Neural progenitor cell (in vitro differentiated cells): ENCODE measurements around the gene TMEM244.

Experiments used
- CTCF ChIP-seq: fragments of 200-600 bp; sonication (generic); IDR thresholded peaks from 2 replicates; pipeline ENCODE4 v1.5.1; 2017; ENCODE audit warnings: antibody characterized with exemption, mild to moderate bottlenecking
- EZH2 ChIP-seq: fragments of 200-600 bp; sonication (generic); IDR thresholded peaks from 2 replicates; pipeline ENCODE4 v1.6.1; 2017; ENCODE audit warnings: antibody characterized with exemption, mild to moderate bottlenecking, moderate library complexity

GRCh38 chr6:129817332-129817731 lies 43.8 kb downstream of the TMEM244 start:
- TF ChIP-seq CTCF (no peak), EZH2 (no peak)
